ENCODE measurements around the gene HAX1.

GRCh38 chr1:154318386-154318785 is 46.0 kb downstream of the HAX1 start:
- TF ChIP-seq ZBTB33 (IDR thresholded peaks at IDR 0.05; ENCODE audit: borderline replicate concordance, low read depth) (no peak), TAF1 (IDR thresholded peaks at IDR 0.05; ENCODE audit: borderline replicate concordance, low read depth, low read length) (no peak), NRF1 (IDR thresholded peaks at IDR 0.05; ENCODE audit: low read depth, low read length) (no peak), NFIC (IDR thresholded peaks at IDR 0.05; ENCODE audit: borderline replicate concordance) (no peak), REST (IDR thresholded peaks at IDR 0.05; ENCODE audit: low read depth, low read length) (no peak), GATA2 (CRISPR knock-in tag; IDR thresholded peaks at IDR 0.05) (no peak), CTCF (IDR thresholded peaks at IDR 0.05) (no peak)

Data from SK-N-SH (cell line).